ENCODE data around the gene XPO5. TPM values are rescaled to one million over a fixed set of nuclear protein-coding genes. Genes with fewer than 3 reads are reported as not detected.

The XPO5 gene
- total RNA-seq, 1 experiment from 2014 or later, result 70.9 TPM

DNA sequence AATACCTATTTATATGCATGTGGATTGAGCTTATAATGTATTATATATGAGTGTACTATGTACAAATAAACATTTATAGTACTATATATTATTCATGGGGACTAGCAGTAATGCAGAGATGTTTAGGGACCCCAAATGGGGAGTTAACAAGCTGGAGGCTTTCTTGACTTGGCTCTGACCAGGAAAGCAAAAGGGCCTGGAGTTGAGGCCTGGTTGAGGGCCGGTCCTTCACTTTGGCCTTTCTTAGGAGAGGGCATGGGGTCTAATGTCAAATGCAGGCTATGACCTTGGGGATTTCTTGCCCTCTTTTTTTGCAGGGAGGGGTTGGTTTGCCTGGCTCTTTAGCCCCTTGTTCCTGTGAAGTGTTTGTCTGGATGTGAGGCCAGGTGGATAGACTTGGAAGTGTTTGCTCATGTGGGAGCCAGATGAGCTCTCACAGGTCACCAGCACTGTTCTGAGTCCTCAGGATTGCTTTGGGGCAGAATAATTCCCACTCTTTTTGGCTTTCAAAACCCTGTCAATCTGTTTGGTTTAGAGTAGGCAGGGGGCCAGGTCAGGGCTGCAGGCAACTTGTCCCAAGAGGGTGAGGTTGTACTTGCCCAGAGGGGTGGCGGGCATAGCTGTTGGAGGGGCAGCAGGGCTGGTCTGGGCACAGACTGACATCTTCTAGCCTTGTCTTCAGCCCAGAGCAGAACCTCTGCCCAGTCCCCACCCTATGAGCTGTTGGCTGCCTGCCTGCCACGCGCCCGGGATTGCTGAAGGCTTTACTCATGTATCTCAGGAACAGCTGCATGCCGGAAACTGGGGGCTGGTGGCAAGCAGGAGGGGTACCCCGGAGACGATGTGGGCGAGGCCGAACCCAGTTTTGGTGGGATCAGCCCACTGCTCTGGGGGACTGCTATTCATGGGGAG is 83.8 kb downstream of the XPO5 start:
- Histone ChIP-seq H3K27me3 (ENCODE audit: control insufficient read depth, insufficient read depth, low read length) (no peaks in the 10 kb centered on the region), H3K4me3 (ENCODE audit: insufficient read depth, low read depth, low read length) (no peak overlapping the region), H3K36me3 (replicated peaks; ENCODE audit: control insufficient read depth, insufficient read depth, low read length) (peaks cover 4% of the 10 kb centered on the region)
- DNase-seq, result peak; percentile 31

GRCh38 chr6:43490523-43490939 is 85.3 kb downstream of the XPO5 start:
- DNase-seq, result peak; percentile 26
- Histone ChIP-seq H3K27me3 (ENCODE audit: control insufficient read depth, insufficient read depth, low read length) (no peaks in the 10 kb centered on the region), H3K36me3 (replicated peaks; ENCODE audit: control insufficient read depth, insufficient read depth, low read length) (peaks cover 4% of the 10 kb centered on the region), H3K4me3 (ENCODE audit: insufficient read depth, low read depth, low read length) (no peak overlapping the region)

DNA sequence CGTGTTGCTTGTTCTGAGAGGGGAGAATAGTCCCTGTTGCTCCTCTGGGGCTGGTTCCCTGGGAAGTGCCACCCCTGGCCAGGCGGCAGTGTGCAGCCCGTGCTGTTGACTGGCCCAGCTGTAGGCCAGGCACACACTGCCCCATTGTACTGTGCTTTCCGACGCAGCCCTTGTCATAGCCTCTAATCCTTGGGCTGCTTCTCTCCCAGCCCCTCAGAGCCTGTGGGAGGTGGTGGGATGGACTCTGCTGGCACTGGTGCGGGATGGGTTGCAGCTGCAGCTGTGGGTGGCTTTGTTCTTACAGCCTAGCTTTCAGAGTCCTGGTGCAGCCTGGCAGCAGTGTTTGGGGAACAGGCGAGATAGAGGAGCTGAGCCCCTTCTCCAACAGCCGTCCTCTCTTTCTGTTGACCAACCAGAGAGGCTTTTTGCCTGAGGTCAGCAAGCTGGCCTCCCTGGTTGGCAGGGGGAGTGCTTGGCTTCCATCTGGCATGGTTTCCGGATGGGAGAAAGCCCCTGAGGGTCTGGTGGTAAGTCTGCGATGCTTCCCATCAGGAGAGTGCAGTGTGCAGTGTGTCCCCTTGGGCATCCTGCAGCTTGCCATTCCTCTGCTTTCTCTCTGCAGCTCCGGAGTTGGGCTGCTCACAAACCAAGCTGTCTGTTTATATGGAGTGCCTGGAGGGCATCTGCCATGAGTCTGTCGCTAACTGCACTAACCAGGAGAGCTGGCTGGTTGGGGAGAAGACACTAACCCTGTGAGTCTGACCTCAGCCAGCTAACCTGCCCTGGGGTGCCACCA is 86.4 kb downstream of the XPO5 start:
- peak; percentile 35 for DNase-seq
- Histone ChIP-seq H3K27me3 (ENCODE audit: control insufficient read depth, insufficient read depth, low read length) (no peaks in the 10 kb centered on the region), H3K4me3 (ENCODE audit: insufficient read depth, low read depth, low read length) (no peak overlapping the region), H3K36me3 (replicated peaks; ENCODE audit: control insufficient read depth, insufficient read depth, low read length) (peaks cover 4% of the 10 kb centered on the region)

DNA sequence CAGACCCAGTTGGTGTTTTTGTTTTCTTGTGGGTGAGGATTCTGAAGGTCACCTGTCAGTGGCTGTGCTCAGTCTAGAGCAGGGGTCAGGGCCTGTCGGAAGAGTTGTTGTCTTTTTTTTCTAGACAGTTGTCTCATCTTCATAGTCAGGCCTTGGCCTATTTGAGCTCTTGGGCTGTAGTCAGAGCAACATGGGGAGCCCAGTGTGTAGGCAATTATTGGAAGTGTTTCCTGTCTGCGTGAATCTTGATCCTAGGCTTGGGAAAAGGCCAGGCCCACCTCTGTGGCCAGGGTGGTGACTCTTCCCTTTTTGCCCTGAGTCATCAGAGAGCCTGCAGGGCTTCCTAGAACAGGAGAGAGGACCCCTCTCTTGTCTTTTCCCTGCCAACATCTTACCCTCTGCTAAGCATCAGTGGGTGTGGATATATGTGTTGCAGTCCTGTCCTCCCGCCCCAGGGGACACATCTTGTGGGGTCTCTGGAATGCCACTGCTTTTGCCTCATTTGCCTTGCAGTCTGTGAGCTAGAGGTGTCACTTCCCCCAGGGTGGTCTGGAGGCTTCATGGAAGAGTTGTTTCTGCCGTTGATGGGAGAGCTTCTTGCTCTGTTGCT is 87.1 kb downstream of the XPO5 start:
- peaks cover 4% of the 10 kb centered on the region for H3K36me3 ChIP-seq (replicated peaks; ENCODE audit: control insufficient read depth, insufficient read depth, low read length)
- H3K4me3 ChIP-seq (ENCODE audit: insufficient read depth, low read depth, low read length), result no peak overlapping the region
- peak; percentile 40 for DNase-seq
- no peaks in the 10 kb centered on the region for H3K27me3 ChIP-seq (ENCODE audit: control insufficient read depth, insufficient read depth, low read length)

GRCh38 chr6:43481591-43482236 is 94.1 kb downstream of the XPO5 start:
- no peak overlapping the region for H3K4me3 ChIP-seq (ENCODE audit: insufficient read depth, low read depth, low read length)
- peaks cover 1% of the 10 kb centered on the region; the same call in 1 of the 2 replicates for H3K36me3 ChIP-seq (replicated peaks; ENCODE audit: control insufficient read depth, insufficient read depth, low read length)
- no peak for DNase-seq
- no peaks in the 10 kb centered on the region for H3K27me3 ChIP-seq (ENCODE audit: control insufficient read depth, insufficient read depth, low read length)

- DNase-seq, result no peak
These were observed 94.8 kb downstream of the XPO5 start for GRCh38 chr6:43481075-43481474.

DNA sequence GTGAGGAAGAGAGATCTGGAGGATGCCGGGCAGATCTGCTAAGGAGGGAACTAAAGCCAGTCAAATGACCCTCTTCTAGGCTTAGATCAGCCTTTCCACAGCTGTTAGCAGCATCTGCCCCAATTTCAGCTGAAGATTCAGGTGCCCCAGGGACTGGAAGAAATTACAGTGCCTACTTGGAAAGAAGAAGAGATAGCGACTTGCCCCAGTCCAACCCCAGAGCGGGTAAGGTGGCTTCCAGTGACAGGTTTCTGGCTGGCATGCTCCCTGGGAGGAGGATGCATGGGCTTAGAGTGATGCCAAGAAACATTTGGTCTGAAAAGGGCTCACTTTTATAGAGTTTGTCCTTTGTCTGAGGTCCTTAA is 97.8 kb downstream of the XPO5 start:
- Histone ChIP-seq H3K4me3 (ENCODE audit: insufficient read depth, low read depth, low read length) (peak overlapping the region; percentile 49), H3K36me3 (replicated peaks; ENCODE audit: control insufficient read depth, insufficient read depth, low read length) (0 out of 2 replicates have a peak, but pooled peaks cover 1% of the 10 kb centered on the region), H3K27me3 (ENCODE audit: control insufficient read depth, insufficient read depth, low read length) (no peaks in the 10 kb centered on the region)
- no peak for DNase-seq

More at GRCh38 chr6:43481075-43481474, 94.8 kb downstream of the XPO5 start:
- Histone ChIP-seq H3K4me3 (ENCODE audit: insufficient read depth, low read depth, low read length) (no peak overlapping the region), H3K36me3 (replicated peaks; ENCODE audit: control insufficient read depth, insufficient read depth, low read length) (peaks cover 1% of the 10 kb centered on the region; the same call in 1 of the 2 replicates), H3K27me3 (ENCODE audit: control insufficient read depth, insufficient read depth, low read length) (no peaks in the 10 kb centered on the region)

GRCh38 chr6:43477235-43478007 is 98.4 kb downstream of the XPO5 start, which contains the start of gene TJAP1:
Gene TJAP1 (plus strand): TSS chr6:43477570. CDS start chr6:43499002, 21,432 bp downstream.
- Histone ChIP-seq H3K4me3 (ENCODE audit: insufficient read depth, low read depth, low read length) (peak within 1 kb of the TSS; percentile 49), H3K27me3 (ENCODE audit: control insufficient read depth, insufficient read depth, low read length) (no peaks in the 10 kb centered on the region), H3K36me3 (replicated peaks; ENCODE audit: control insufficient read depth, insufficient read depth, low read length) (0 out of 2 replicates have a peak, but pooled peaks cover 1% of the 10 kb centered on the region)
- DNase-seq, result peak; percentile 97

DNA sequence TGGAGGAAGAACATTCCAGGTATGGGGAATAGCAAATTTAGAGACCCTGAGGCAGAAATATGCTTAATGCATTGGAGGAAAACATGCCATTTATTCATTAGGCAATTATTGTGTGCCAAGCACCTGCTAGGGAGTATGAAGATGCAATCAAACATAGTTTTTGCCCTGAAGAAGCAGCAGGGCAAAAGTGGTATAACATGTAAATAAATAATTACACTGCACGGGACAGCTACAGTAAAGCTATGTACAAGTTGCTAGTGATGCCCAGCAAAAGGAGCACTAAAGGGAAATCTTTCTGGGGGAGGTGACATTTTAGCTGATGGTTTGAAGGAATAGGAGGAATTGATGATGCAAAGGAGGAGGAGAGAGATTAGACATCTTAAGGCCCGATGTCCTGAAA is 99.1 kb downstream of the XPO5 start:
- Histone ChIP-seq H3K4me3 (ENCODE audit: insufficient read depth, low read depth, low read length) (peak overlapping the region; percentile 36), H3K27me3 (ENCODE audit: control insufficient read depth, insufficient read depth, low read length) (no peaks in the 10 kb centered on the region)
- no peak for DNase-seq

DNA sequence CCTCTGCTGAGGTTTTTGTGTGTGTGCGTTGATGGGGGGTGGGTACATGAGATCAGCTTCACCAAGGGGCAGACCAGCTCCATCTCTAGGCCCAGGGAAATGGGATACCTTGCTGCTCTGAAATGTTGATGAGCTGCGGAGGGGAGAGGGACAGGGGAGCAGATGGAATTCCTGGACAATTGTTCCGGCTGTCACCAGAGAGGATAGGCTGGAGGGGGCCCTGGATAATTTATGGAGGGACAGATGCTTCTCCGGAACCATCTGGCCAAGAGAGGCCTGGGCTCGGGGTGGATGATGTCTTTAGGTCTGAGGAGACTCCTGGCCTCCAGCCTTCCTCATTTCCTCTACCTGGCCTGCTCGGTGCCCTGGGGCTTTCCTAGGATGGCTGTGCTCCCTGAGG is 100.3 kb downstream of the XPO5 start:
- no peak overlapping the region for H3K4me3 ChIP-seq (ENCODE audit: insufficient read depth, low read depth, low read length)
- H3K27me3 ChIP-seq (ENCODE audit: control insufficient read depth, insufficient read depth, low read length), result no peaks in the 10 kb centered on the region
- no peak for DNase-seq
- H3K36me3 ChIP-seq (replicated peaks; ENCODE audit: control insufficient read depth, insufficient read depth, low read length), result 0 out of 2 replicates have a peak, but pooled peaks cover 1% of the 10 kb centered on the region

More for the DNA sequence above, 99.1 kb downstream of the XPO5 start:
- H3K36me3 ChIP-seq (replicated peaks; ENCODE audit: control insufficient read depth, insufficient read depth, low read length), result 0 out of 2 replicates have a peak, but pooled peaks cover 1% of the 10 kb centered on the region

- no peak overlapping the region for H3K4me3 ChIP-seq (ENCODE audit: insufficient read depth, low read depth, low read length)
These were observed 103.3 kb downstream of the XPO5 start for GRCh38 chr6:43472515-43472914.

More at GRCh38 chr6:43472515-43472914, 103.3 kb downstream of the XPO5 start:
- no peaks in the 10 kb centered on the region for H3K27me3 ChIP-seq (ENCODE audit: control insufficient read depth, insufficient read depth, low read length)
- H3K36me3 ChIP-seq (replicated peaks; ENCODE audit: control insufficient read depth, insufficient read depth, low read length), result no peaks in the 10 kb centered on the region
- DNase-seq, result no peak

All from H7 (cell line).